ENCODE results near the gene OSBPL8. TPM values are rescaled to one million over a fixed set of nuclear protein-coding genes. Genes with fewer than 3 reads are reported as not detected.
A peak's percentile ranks its signal among the peaks of the same experiment; 100 is the strongest.

The OSBPL8 gene
- total and polyA plus RNA-seq, 9 of the 15 experiments (the other 6 are each of a cell fraction or from before 2014, with no cell fraction given) = 17.4 to 82.7 (median 42.8) TPM

- Histone ChIP-seq H2AFZ (ENCODE audit: low read depth, low read length) (no peak overlapping the region), H3K27ac (ENCODE audit: extremely low read depth, low read depth, low read length) (no peak overlapping the region), H3K4me2 (ENCODE audit: insufficient read depth, low read length) (no peak overlapping the region), H3K4me3 (no peak overlapping the region), H4K20me1 (replicated peaks; ENCODE audit: control insufficient read depth, insufficient read depth, low read length) (no peaks in the 10 kb centered on the region; the same call in 1 of the 2 replicates), H3K4me1 (replicated peaks in 1 of 2; ENCODE audit: control insufficient read depth in 2 of 2, insufficient read depth in 2 of 2, low read length in 2 of 2) (no peaks in the 10 kb centered on the region), H3K9me1 (ENCODE audit: control insufficient read depth, insufficient read depth, low read length) (no peaks in the 10 kb centered on the region), H3K9me3 (replicated peaks; ENCODE audit: control insufficient read depth, insufficient read depth, low read depth, low read length) (no peaks in the 10 kb centered on the region), H3K27me3 (ENCODE audit: control insufficient read depth in 2 of 2, insufficient read depth in 2 of 2, low read length in 2 of 2) (no peaks in the 10 kb centered on the region), H3K79me2 (ENCODE audit: control insufficient read depth, insufficient read depth, low read length) (peaks cover 11% of the 10 kb centered on the region; the same call in 2 of the 3 replicates), H3K9ac (ENCODE audit: insufficient read depth in 1 of 2, low read depth in 2 of 2, low read length in 2 of 2) (no peak overlapping the region), H3K36me3 (ENCODE audit: control insufficient read depth, insufficient read depth, low read length) (no peaks in the 10 kb centered on the region)
- POLR2A ChIA-PET = interaction anchor here (1.0 kb wide), 1 partner anchor 11 kb away, joined by 3 read pairs; no protein-coding TSS in a partner anchor
- DNase-seq (ENCODE audit: extremely low read depth in 1 of 4, low spot score in 3 of 4) = no peak
- in situ Hi-C loops (cut with MboI) (no loop called here), intact Hi-C loops (cut with micrococcal nuclease) (loop anchor here (10.0 kb wide), 3 partner anchors 393 to 973 kb away; partner anchors contain the start of genes GLIPR1 and PHLDA1)
- ATAC-seq = no peak
- no TSS peak for BruUV-seq (replicated peaks)
- no peak for TF ChIP-seq EGR1 (conservative IDR thresholded peaks at IDR 0.05)
- peak; percentile 54 for TF ChIP-seq ZNF316 (IDR thresholded peaks at IDR 0.05)
- peak; percentile 52; the same call in 1 of the 2 replicates for TF ChIP-seq C11orf30 (IDR thresholded peaks at IDR 0.05; ENCODE audit: low read depth)
- CTCF ChIA-PET (ENCODE audit: low intra/inter-chr PET ratio) = no interaction called here
- 83% methylated on average over 5 of the region's 5 CpGs for WGBS (ENCODE audit: insufficient coverage, low coverage, missing lambda C conversion rate)
- FAIRE-seq = no peak
Measured at GRCh38 chr12:76457818-76458217, 101.8 kb downstream of the OSBPL8 start.

DNA sequence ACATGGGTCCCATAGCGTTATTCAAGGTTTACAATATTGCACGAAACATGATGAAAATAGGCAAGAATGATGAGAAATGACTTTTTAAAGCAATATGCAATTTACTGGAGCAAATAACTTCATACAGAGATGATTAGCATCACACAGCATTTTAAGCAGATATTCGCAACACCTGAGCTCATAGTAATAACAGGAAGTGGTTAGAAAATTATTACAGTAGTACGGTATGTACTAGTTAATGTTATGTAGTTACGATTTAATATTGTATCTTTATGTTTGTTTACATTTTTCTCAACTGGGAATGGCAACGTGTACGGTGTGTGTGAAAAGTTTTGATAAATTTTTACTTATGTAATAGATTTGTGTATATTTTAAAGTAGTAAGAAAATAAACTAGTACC lies 102.6 kb downstream of the OSBPL8 start:
- CTCF ChIA-PET (ENCODE audit: low intra/inter-chr PET ratio) = no interaction called here
- FAIRE-seq (no peak), DNase-seq (ENCODE audit: extremely low read depth in 1 of 4, low spot score in 3 of 4) (no peak), ATAC-seq (no peak)
- H3K9ac ChIP-seq (ENCODE audit: insufficient read depth in 1 of 2, low read depth in 2 of 2, low read length in 2 of 2) = no peak overlapping the region
- WGBS (ENCODE audit: insufficient coverage, low coverage, missing lambda C conversion rate) = 94% methylated on average over 7 of the region's 7 CpGs
- no peaks in the 10 kb centered on the region for H3K4me1 ChIP-seq (replicated peaks in 1 of 2; ENCODE audit: control insufficient read depth in 2 of 2, insufficient read depth in 2 of 2, low read length in 2 of 2)
- peaks cover 7% of the 10 kb centered on the region; the same call in 2 of the 3 replicates for H3K79me2 ChIP-seq (ENCODE audit: control insufficient read depth, insufficient read depth, low read length)
- no peak overlapping the region for H3K4me2 ChIP-seq (ENCODE audit: insufficient read depth, low read length)
- H3K27ac ChIP-seq (ENCODE audit: extremely low read depth, low read depth, low read length) = no peak overlapping the region
- in situ Hi-C loops (cut with MboI) = no loop called here
- POLR2A ChIA-PET = interaction anchor here (0.6 to 1.2 kb wide), 3 partner anchors 10 to 307 kb away, joined by 3 to 7 read pairs (median 3); no protein-coding TSS in a partner anchor
- no peak overlapping the region for H3K4me3 ChIP-seq
- H3K36me3 ChIP-seq (ENCODE audit: control insufficient read depth, insufficient read depth, low read length) = no peaks in the 10 kb centered on the region
- no peaks in the 10 kb centered on the region for H3K9me1 ChIP-seq (ENCODE audit: control insufficient read depth, insufficient read depth, low read length)
- H4K20me1 ChIP-seq (replicated peaks; ENCODE audit: control insufficient read depth, insufficient read depth, low read length) = no peaks in the 10 kb centered on the region
- TF ChIP-seq HOXB6 (CRISPR knock-in tag; IDR thresholded peaks at IDR 0.05; ENCODE audit: borderline replicate concordance) = no peak
- TF ChIP-seq, protein P1, sequence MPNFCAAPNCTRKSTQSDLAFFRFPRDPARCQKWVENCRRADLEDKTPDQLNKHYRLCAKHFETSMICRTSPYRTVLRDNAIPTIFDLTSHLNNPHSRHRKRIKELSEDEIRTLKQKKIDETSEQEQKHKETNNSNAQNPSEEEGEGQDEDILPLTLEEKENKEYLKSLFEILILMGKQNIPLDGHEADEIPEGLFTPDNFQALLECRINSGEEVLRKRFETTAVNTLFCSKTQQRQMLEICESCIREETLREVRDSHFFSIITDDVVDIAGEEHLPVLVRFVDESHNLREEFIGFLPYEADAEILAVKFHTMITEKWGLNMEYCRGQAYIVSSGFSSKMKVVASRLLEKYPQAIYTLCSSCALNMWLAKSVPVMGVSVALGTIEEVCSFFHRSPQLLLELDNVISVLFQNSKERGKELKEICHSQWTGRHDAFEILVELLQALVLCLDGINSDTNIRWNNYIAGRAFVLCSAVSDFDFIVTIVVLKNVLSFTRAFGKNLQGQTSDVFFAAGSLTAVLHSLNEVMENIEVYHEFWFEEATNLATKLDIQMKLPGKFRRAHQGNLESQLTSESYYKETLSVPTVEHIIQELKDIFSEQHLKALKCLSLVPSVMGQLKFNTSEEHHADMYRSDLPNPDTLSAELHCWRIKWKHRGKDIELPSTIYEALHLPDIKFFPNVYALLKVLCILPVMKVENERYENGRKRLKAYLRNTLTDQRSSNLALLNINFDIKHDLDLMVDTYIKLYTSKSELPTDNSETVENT (CRISPR knock-in tag; IDR thresholded peaks at IDR 0.05) = no peak
- TF ChIP-seq GATAD2B (IDR thresholded peaks at IDR 0.05; ENCODE audit: borderline replicate concordance) = no peak
- intact Hi-C loops (cut with micrococcal nuclease) = loop anchor here (10.0 kb wide), 3 partner anchors 392 to 972 kb away; partner anchors contain the start of genes GLIPR1 and PHLDA1
- BruUV-seq (replicated peaks) = no TSS peak
- no peaks in the 10 kb centered on the region for H3K27me3 ChIP-seq (ENCODE audit: control insufficient read depth in 2 of 2, insufficient read depth in 2 of 2, low read length in 2 of 2)
- H3K9me3 ChIP-seq (replicated peaks; ENCODE audit: control insufficient read depth, insufficient read depth, low read depth, low read length) = no peaks in the 10 kb centered on the region
- H2AFZ ChIP-seq (ENCODE audit: low read depth, low read length) = no peak overlapping the region
